GM18508 (cell line): ENCODE results near the gene MIEF1.
"Not testable (repeated sequence)": the region's sequence is repeated elsewhere in the genome, so short reads cannot be mapped to it uniquely, and the experiment has no call there.

Experiments
- ATAC-seq: cut with Tn5 transposase; IDR thresholded peaks from one replicate; pipeline ENCODE4 v1.9.1; 2021; ENCODE audit warnings: moderate number of reproducible peaks; ENCODE audit not compliant: insufficient read depth, unreplicated experiment

The MIEF1 gene

GRCh38 chr22:39511226-39511625 lies 9.1 kb downstream of the MIEF1 start:
- ATAC-seq = no peak

- ATAC-seq = no peak
These were observed 9.9 kb downstream of the MIEF1 start for GRCh38 chr22:39512026-39512425.

DNA sequence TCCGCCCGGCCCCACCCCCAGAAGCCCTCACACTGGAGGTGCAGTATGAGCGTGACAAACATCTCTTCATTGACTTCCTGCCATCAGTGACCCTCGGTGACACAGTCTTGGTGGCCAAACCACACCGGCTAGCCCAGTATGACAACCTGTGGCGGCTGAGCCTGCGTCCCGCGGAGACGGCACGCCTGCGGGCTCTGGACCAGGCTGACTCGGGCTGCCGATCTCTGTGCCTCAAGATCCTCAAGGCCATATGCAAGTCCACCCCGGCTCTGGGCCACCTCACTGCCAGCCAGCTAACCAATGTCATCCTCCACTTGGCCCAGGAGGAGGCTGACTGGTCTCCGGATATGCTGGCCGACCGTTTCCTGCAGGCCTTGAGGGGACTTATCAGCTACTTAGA lies 11.7 kb downstream of the MIEF1 start:
- no peak for ATAC-seq

DNA sequence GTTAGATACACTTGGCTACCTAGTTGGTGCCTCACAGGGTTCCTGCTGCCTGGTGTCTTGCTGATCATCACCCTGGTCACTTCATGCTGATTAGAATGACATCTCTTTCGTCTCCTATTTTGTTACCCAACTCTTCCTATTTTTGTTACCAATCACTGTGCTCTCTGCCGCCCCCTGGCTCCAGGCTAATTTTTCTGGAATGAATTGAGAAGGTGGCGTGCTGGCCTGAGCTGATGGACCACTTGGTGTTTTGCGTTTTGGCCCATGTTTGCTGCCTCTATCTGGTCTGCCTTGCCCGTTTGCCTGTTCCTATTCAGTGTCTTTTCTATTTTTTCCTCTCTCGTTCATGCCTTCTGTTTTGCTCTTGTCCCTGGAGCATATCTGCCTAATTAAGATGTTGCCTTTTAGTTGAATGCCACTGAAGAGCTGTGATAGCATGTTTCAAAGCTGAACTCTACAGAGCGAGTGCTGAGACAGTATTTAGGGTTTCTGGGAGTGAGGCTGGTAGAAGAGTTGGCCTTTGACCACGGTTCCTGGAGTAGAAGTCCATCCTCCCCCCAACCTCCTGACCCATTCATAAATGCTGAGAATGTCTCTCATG lies 12.4 kb downstream of the MIEF1 start:
- ATAC-seq = no peak

DNA sequence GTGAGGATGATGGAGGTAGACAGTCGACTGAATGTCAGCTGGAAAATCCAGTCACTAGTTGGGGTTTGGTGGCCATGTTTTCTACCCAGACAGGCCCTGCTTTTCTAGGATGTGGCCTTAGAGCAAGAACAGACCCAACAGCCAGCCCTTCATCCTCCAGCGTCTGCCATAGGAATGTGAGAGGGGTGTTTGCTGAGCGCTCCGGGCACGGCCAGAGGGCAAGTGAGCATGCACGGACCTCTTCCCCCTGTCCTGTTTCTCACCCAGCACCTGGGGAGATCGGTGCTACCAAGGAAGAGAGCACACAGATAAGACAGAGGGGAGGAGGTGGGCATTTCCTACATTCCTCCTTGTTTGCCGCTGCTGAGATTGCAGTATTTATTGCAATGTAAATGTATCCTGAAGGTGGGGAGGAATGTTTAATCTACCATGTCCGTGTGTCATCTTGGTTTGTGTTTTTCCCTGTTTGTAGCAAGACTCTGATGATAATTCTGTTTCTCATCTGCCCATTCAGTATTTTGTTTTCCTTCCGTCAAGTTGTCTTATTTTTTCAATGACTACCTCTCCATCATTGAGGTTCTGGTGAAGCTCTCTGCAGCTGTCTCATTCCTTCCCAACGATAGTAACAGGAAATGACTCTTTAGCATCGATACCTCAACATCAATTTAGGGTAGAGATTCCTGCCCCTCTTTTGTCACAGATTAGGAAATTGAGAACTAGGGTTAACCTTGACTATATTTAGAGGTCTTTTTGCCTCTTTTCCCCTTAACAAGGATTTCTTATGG lies 13.4 kb downstream of the MIEF1 start:
- ATAC-seq = no peak

- ATAC-seq = no peak
These were observed 15.4 kb downstream of the MIEF1 start for GRCh38 chr22:39517470-39517869.

DNA sequence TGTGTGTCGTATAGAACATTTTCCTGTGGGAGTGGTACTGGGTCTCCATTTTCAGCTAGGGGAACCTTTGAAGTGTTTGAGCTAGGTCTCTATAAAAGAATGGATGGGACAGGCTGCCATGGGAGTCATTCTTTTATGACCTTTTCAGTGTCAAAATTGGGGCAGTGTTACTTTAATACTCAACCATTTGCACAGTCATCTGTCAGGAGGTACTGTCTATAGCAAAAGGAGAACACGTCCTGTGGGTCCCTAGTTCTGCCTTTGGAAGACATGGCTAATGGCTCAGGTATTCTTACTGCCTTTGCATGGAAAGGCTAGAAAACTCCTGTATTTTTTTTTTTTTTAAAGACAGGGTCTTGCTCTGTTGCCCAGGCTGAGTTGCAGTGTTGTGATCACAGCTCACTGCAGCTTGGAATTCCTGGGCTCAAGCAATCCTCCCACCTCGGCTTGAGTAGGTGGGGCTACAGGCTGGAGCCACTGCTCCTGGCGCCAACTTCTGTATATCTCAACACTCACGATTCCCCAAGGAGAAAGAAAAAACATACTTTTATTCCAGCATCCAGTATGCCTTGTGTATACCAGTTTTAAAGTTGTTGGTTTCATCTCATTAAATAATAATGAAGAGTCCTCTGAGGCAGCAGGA lies 16.2 kb downstream of the MIEF1 start:
- ATAC-seq = no peak

DNA sequence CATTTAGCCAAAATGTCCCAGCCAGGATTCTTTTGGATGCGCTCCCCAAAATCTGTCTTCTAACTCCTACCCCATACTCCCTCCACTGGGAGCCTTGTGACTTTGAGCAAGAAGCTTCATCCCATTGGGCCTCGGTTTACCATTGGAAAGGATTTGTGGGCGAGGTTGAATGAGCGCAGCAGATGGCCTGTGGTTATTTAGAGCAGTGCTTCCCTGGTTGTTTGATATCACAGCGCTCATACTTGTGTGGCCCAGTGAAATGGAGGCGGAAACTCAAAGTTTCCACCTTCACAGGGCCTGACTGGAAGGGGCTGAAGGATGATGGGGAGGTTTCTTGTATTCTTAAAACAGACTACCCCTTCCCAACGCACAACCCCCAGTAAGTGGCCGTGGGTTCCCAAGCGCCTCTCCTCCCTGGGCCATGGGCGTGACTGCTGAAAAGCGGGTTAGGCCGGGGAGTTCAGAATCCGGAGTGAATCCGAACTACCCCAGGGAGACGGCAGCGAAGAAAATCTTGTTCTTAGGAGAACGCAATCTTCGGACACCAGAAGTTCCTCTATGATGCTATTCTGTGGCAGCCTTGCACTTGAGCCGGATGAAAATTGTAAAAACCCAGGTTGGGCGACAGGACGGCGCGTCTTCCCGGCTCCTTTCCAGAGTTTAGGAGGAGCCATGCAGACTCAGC lies 17.0 kb downstream of the MIEF1 start:
- ATAC-seq = no peak

GRCh38 chr22:39519681-39520225 lies 17.7 kb downstream of the MIEF1 start:
- ATAC-seq = peak; percentile 63

DNA sequence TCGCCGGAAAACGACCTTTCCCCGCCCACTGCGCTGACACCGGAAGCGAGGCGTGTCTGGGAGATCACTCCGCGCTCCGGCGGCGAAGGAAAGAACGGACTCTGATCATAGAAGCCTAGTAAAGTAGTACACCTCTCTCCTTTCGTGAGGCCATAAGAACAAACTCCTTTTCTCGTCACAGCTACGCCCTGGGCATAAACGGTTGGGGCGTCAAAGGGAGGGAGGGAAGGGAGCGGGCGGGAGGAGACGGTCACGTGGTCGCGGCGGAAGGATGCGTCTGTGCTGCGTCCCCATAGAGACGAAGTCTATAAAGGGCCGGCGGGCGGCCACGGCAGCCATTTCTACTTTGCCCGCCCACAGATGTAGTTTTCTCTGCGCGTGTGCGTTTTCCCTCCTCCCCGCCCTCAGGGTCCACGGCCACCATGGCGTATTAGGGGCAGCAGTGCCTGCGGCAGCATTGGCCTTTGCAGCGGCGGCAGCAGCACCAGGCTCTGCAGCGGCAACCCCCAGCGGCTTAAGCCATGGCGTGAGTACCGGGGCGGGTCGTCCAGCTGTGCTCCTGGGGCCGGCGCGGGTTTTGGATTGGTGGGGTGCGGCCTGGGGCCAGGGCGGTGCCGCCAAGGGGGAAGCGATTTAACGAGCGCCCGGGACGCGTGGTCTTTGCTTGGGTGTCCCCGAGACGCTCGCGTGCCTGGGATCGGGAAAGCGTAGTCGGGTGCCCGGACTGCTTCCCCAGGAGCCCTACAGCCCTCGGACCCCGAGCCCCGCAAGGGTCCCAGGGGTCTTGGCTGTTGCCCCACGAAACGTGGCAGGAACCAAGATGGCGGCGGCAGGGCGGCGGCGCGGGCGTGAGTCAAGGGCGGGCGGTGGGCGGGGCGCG lies 18.4 kb downstream of the MIEF1 start, which contains the start of gene ATF4:
ATF4 (plus strand) TSS at position 337 of the 880 bp plus-strand sequence. CDS start 884 bp downstream, outside the sequence.
- peak; percentile 19 for ATAC-seq

- ATAC-seq = not testable (repeated sequence)
These were observed 19.2 kb downstream of the MIEF1 start for GRCh38 chr22:39521106-39521885.

DNA sequence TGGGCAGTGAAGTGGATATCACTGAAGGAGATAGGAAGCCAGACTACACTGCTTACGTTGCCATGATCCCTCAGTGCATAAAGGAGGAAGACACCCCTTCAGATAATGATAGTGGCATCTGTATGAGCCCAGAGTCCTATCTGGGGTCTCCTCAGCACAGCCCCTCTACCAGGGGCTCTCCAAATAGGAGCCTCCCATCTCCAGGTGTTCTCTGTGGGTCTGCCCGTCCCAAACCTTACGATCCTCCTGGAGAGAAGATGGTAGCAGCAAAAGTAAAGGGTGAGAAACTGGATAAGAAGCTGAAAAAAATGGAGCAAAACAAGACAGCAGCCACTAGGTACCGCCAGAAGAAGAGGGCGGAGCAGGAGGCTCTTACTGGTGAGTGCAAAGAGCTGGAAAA lies 20.0 kb downstream of the MIEF1 start:
- not testable (repeated sequence) for ATAC-seq

DNA sequence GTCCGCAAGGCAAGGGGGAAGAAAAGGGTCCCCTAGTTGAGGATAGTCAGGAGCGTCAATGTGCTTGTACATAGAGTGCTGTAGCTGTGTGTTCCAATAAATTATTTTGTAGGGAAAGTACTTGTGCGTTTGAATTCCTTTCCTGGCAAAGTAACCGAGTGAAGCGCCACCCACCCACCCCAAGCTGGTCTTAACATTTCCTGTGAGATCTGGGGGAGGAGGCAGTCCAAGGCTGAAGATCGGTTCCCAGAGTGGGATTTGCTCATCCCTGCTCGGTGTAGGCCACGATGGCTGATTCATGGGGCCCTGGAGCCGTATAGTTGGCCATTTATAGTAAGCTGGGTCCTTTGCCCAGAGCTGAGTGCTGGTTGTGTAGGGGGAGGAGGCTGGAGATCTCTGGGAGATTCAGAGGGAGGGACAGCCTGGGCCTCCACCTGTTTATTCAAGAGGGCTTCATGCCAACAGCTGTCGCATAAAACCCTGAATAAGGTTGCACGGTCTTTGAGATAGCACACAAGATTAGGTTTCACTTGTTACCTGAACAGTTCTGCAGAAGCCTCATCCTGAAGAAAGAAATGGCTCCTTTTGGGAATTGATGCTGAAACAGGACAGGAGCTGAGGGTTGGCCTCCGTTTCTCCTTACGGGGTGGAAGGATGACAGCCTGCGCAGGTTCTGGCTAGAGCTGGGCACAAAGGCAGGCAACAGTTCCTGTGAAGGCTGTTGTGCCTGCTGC lies 20.6 kb downstream of the MIEF1 start:
- no peak for ATAC-seq

DNA sequence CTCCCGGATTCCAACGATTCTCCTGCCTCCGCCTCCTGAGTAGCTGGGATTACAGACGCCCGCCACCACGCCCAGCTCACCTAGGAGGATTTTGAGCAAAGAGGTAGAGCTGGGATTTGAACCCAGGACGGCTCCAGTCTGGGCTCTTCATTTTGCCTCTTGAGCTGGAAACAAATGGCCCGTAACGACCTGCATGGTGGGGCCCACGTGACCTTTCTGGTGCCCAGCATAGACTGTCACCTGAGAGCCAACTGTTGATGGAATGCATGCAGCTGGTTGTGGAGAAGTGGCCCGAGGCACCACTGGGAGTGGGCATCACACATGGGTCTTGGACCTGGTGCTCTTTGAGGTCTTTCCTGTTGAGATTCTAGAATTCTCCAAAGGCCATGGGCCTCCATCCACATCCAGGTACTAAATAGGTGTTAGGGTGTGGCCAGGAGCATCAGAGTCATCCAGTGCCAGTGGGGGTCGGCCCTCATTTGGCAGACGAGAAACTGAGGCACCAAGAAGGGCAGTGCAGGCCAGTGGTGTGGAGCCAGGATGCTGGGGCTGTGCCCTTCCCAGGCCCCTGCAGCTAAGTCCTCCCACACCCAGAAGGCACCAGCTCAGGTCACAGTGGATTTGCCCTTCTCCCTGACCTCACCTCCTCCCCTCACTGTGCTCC lies 22.1 kb downstream of the MIEF1 start:
- ATAC-seq = no peak

GRCh38 chr22:39524753-39525657 lies 22.9 kb downstream of the MIEF1 start:
- no peak for ATAC-seq

DNA sequence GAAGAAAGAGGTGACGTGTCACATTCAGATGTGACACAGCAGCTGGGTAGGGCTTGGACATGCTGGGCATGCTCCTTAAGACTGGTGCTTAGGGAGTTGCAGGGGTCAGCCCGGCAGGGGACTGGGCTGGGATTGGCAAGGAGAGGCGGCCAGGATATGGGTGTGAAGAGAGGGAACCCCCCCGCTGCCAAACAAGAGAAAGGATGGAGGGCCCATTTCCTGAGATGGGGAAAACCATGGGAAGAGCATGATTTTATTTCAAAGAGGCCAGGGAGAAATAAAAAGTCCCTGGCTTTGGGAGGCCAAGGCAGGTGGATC lies 23.5 kb downstream of the MIEF1 start:
- no peak for ATAC-seq

- ATAC-seq = no peak
These were observed 24.7 kb downstream of the MIEF1 start for GRCh38 chr22:39526736-39527171.
